Lung (tissue), 12 donors: ENCODE measurements around the gene ACBD7. TPM values are rescaled to one million over a fixed set of nuclear protein-coding genes. Genes with fewer than 3 reads are reported as not detected.

Experiments
- ATAC-seq: fragments of 200-7000 bp; cut with Tn5 transposase; one replicate; pipeline ENCODE4 v1.9.1; 2020; ENCODE audit warnings: moderate number of reproducible peaks; ENCODE audit not compliant: insufficient read depth, low FRiP score
- DNase-seq, 3 donors: peaks; one replicate each; pipeline ENCODE4 v3.0.0-alpha.2; 2013 to 2017
- H3K27ac ChIP-seq, 2 donors: one replicate each; pipeline ENCODE4 v1.5.1; 2013; ENCODE audit warnings: mild to moderate bottlenecking in 2 of 2, moderate library complexity in 2 of 2, control low read depth in 1 of 2, inconsistent platforms in 1 of 2, low read depth in 1 of 2, low read length in 1 of 2
- H3K27me3 ChIP-seq, 3 donors: one replicate each; pipeline ENCODE4 v1.5.1; 2013; ENCODE audit warnings: low read length in 2 of 3; ENCODE audit not compliant: control insufficient read depth in 3 of 3, insufficient read depth in 3 of 3
- H3K36me3 ChIP-seq, 4 donors: one replicate each; pipeline ENCODE4 v1.5.1; 2013; ENCODE audit warnings: low read length in 4 of 4, mild to moderate bottlenecking in 1 of 4, moderate library complexity in 1 of 4; ENCODE audit not compliant: control insufficient read depth in 4 of 4, insufficient read depth in 4 of 4
- H3K4me1 ChIP-seq, 5 donors: one replicate each; pipeline ENCODE4 v1.5.1; 2013; ENCODE audit warnings: low read length in 5 of 5, mild to moderate bottlenecking in 2 of 5, moderate library complexity in 1 of 5; ENCODE audit not compliant: control insufficient read depth in 5 of 5, insufficient read depth in 5 of 5
- H3K4me3 ChIP-seq: one replicate; pipeline ENCODE4 v1.5.1; 2013; ENCODE audit warnings: mild to moderate bottlenecking, control low read depth, moderate library complexity
- H3K9ac ChIP-seq, 2 donors: one replicate each; pipeline ENCODE4 v1.5.1; 2013; ENCODE audit warnings: low read length in 2 of 2, control low read depth in 1 of 2; ENCODE audit not compliant: insufficient read depth in 1 of 2
- H3K9me3 ChIP-seq, 4 donors: one replicate each; pipeline ENCODE4 v1.5.1; 2013; ENCODE audit warnings: low read length in 3 of 4, mild to moderate bottlenecking in 1 of 4, moderate library complexity in 1 of 4; ENCODE audit not compliant: control insufficient read depth in 4 of 4, insufficient read depth in 3 of 4
- CTCF ChIP-seq: IDR thresholded peaks from 2 replicates; pipeline ENCODE4 v1.5.1; 2012; ENCODE audit warnings: mild to moderate bottlenecking; ENCODE audit errors: control extremely low read depth, extremely low read depth
- WGBS, 2 donors: extraction: QIAGEN DNeasy Blood & Tissue Kit; methylation state at CpG; one replicate each; pipeline ENCODE4 v1.1.7; 2013; 5-methylcytosine and 5-hydroxymethylcytosine counted together
- polyA plus RNA-seq, 2 donors: library from polyadenylated mRNA; stranded (reverse); fragments of 200-250 nt; gene quantifications; one replicate each; pipeline ENCODE4 v1.2.1, GENCODE V29; 2013
- total RNA-seq, 2 donors: library from RNA; depleted of rRNA in 1 of 2; stranded (reverse); fragments of >200 nt in 1 of 2; gene quantifications; one replicate each; pipeline ENCODE4 v1.2.1, GENCODE V29; 2014 to 2021
- donor health status: control.
- donor health status: control.
- donor health status: Bipolar disorder and iron deficiency.
- donor health status: healthy.
- donor health status: DM: yes; HTN: yes; CAD: no.

The ACBD7 gene
- total and polyA plus RNA-seq, 4 donors = 0.19 to 4.0 (median 1.1) TPM

- ATAC-seq (no peak), DNase-seq (no peak)
- Histone ChIP-seq H3K36me3 (peaks cover 12 to 24% (median 19%) of the 10 kb centered on the region in 4 donors), H3K27ac (no peak overlapping the region), H3K27me3 (no peaks in the 10 kb centered on the region), H3K9me3 (peaks cover 0 to 2% (median 0%) of the 10 kb centered on the region in 4 donors), H3K9ac (no peak overlapping the region), H3K4me1 (peaks cover 0 to 3% (median 0%) of the 10 kb centered on the region in 5 donors), H3K4me3 (no peak overlapping the region)
- no peak for TF ChIP-seq CTCF
- 91 to 92% methylated on average over 11 of the region's 11 CpGs for WGBS, 2 donors
Observed at GRCh38 chr10:15136129-15137035, 47.8 kb upstream of the ACBD7 start.

- H3K27me3 ChIP-seq = no peaks in the 10 kb centered on the region
- TF ChIP-seq CTCF = no peak
- ATAC-seq (no peak), DNase-seq (no peak)
- H3K36me3 ChIP-seq = peaks cover 11 to 32% (median 26%) of the 10 kb centered on the region in 4 donors
- WGBS, 2 donors = 96 to 99% methylated on average over 5 of the region's 5 CpGs
- no peak overlapping the region for H3K9ac ChIP-seq
- no peak overlapping the region for H3K4me3 ChIP-seq
- H3K27ac ChIP-seq = no peak overlapping the region
- no peaks in the 10 kb centered on the region for H3K4me1 ChIP-seq
- peaks cover 0 to 4% (median 0%) of the 10 kb centered on the region in 4 donors for H3K9me3 ChIP-seq
Observed at GRCh38 chr10:15131330-15131729, 42.8 kb upstream of the ACBD7 start.

- 91 to 95% methylated on average over 3 of the region's 3 CpGs for WGBS, 2 donors
Observed at GRCh38 chr10:15124908-15125307, 36.3 kb upstream of the ACBD7 start.

More at GRCh38 chr10:15124908-15125307, 36.3 kb upstream of the ACBD7 start:
- TF ChIP-seq CTCF = no peak
- Histone ChIP-seq H3K4me1 (no peaks in the 10 kb centered on the region), H3K27ac (no peak overlapping the region), H3K9me3 (peaks cover 0 to 2% (median 0%) of the 10 kb centered on the region in 4 donors), H3K4me3 (no peak overlapping the region), H3K9ac (no peak overlapping the region), H3K36me3 (peaks cover 4 to 21% (median 17%) of the 10 kb centered on the region in 4 donors), H3K27me3 (no peaks in the 10 kb centered on the region)
- DNase-seq (no peak), ATAC-seq (no peak)
